ENCODE data around the gene KDM2A. TPM values are rescaled to one million over a fixed set of nuclear protein-coding genes. Genes with fewer than 3 reads are reported as not detected.
A peak's percentile ranks its signal among the peaks of the same experiment; 100 is the strongest.

Gene KDM2A
- total RNA-seq, 2 experiments from 2014 or later: 87.1 to 95.9 TPM

GRCh38 chr11:67098799-67099429 is 20.1 kb upstream of the KDM2A start:
- no peak overlapping the region for H3K4me3 Mint-ChIP-seq
- no peak overlapping the region for H3K27ac Mint-ChIP-seq
- no peak for DNase-seq
- H3K9me3 Mint-ChIP-seq: no peaks in the 10 kb centered on the region
- ChIA-PET CTCF (no interaction called here), POLR2A (no interaction called here)
- H3K4me1 Mint-ChIP-seq: peaks cover 8% of the 10 kb centered on the region
- no peaks in the 10 kb centered on the region for H3K36me3 Mint-ChIP-seq (ENCODE audit: low read depth)
- no peaks in the 10 kb centered on the region for H3K27me3 Mint-ChIP-seq

GRCh38 chr11:67099831-67100324 is 19.2 kb upstream of the KDM2A start:
- Mint-ChIP-seq H3K4me1 (peaks cover 14% of the 10 kb centered on the region), H3K9me3 (no peaks in the 10 kb centered on the region), H3K36me3 (ENCODE audit: low read depth) (no peaks in the 10 kb centered on the region), H3K27ac (no peak overlapping the region), H3K4me3 (no peak overlapping the region), H3K27me3 (no peaks in the 10 kb centered on the region)
- no peak for DNase-seq
- POLR2A ChIA-PET: interaction anchor here (0.7 kb wide), 1 partner anchor 64 kb away, joined by 3 read pairs; no protein-coding TSS in a partner anchor
- CTCF ChIA-PET: interaction anchor here (1.3 kb wide), 1 partner anchor 162 kb away, joined by 3 read pairs; no protein-coding TSS in a partner anchor

- POLR2A ChIA-PET: interaction anchor here (0.6 kb wide), 1 partner anchor 20 kb away, joined by 5 read pairs; no protein-coding TSS in a partner anchor
- DNase-seq: no peak
- H3K4me1 Mint-ChIP-seq: peaks cover 14% of the 10 kb centered on the region
- CTCF ChIA-PET: interaction anchor here (1.0 kb wide), 1 partner anchor 29 kb away, joined by 4 read pairs; no protein-coding TSS in a partner anchor
- no peaks in the 10 kb centered on the region for H3K9me3 Mint-ChIP-seq
- H3K27ac Mint-ChIP-seq: no peak overlapping the region
- no peaks in the 10 kb centered on the region for H3K27me3 Mint-ChIP-seq
- H3K4me3 Mint-ChIP-seq: no peak overlapping the region
- H3K36me3 Mint-ChIP-seq (ENCODE audit: low read depth): no peaks in the 10 kb centered on the region
These were observed 16.4 kb upstream of the KDM2A start for GRCh38 chr11:67102664-67103063.

- POLR2A ChIA-PET: no interaction called here
These were observed 13.1 kb upstream of the KDM2A start for GRCh38 chr11:67105964-67106363.

GRCh38 chr11:67111261-67111660 is 7.8 kb upstream of the KDM2A start:
- POLR2A ChIA-PET: interaction anchor here (1.3 kb wide), 1 partner anchor 29 kb away, joined by 3 read pairs; no protein-coding TSS in a partner anchor
- no peak for DNase-seq
- Mint-ChIP-seq H3K27ac (no peak overlapping the region), H3K9me3 (no peaks in the 10 kb centered on the region), H3K4me3 (no peak overlapping the region), H3K27me3 (peaks cover 9% of the 10 kb centered on the region), H3K36me3 (ENCODE audit: low read depth) (no peaks in the 10 kb centered on the region), H3K4me1 (peaks cover 6% of the 10 kb centered on the region)
- CTCF ChIA-PET: no interaction called here

More at GRCh38 chr11:67105964-67106363, 13.1 kb upstream of the KDM2A start:
- no peak for DNase-seq
- Mint-ChIP-seq H3K4me3 (no peak overlapping the region), H3K9me3 (no peaks in the 10 kb centered on the region), H3K4me1 (peaks cover 10% of the 10 kb centered on the region), H3K27me3 (no peaks in the 10 kb centered on the region), H3K36me3 (ENCODE audit: low read depth) (no peaks in the 10 kb centered on the region), H3K27ac (no peak overlapping the region)
- CTCF ChIA-PET: interaction anchor here (1.3 kb wide), 1 partner anchor 13 kb away, joined by 4 read pairs; the partner anchor contains the start of gene KDM2A

GRCh38 chr11:67113231-67113721 is 5.8 kb upstream of the KDM2A start:
- H3K9me3 Mint-ChIP-seq: no peaks in the 10 kb centered on the region
- CTCF ChIA-PET: no interaction called here
- H3K4me3 Mint-ChIP-seq: no peak overlapping the region
- H3K36me3 Mint-ChIP-seq (ENCODE audit: low read depth): no peaks in the 10 kb centered on the region
- POLR2A ChIA-PET: no interaction called here
- peak overlapping the region; percentile 11 for H3K27ac Mint-ChIP-seq
- H3K4me1 Mint-ChIP-seq: peaks cover 10% of the 10 kb centered on the region
- H3K27me3 Mint-ChIP-seq: peaks cover 11% of the 10 kb centered on the region
- no peak for DNase-seq

DNA sequence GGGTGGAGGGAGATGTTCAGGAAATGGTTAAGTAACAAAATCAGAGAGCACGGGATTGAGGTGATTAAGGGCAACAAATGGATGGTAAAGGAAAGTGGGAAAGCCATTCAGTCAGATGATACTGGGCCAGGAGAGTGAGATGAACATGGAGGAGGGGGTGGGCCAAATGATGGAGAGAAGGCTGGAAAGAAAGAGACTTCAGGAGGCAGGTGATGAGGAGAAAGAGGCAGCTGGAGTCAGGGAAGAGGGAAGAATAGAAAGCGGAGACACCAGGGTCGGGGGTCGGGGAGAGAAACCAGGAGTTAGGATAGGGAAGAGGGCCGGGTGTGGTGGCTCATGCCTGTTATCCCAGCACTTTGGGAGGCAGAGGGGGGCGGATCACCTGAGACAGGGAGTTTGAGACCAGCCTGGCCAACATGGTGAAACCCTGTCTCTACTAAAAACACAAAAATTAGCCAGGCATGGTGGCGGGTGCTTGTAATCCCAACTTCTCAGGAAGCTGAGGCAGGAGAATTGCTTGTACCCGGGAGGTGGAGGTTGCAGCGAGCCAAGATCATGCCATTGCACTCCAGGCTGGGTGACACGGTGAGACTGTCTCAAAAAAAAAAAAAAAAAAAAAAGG is 4.7 kb upstream of the KDM2A start:
- Mint-ChIP-seq H3K27ac (no peak overlapping the region), H3K9me3 (no peaks in the 10 kb centered on the region), H3K4me1 (peaks cover 10% of the 10 kb centered on the region), H3K27me3 (peaks cover 11% of the 10 kb centered on the region), H3K4me3 (no peak overlapping the region), H3K36me3 (ENCODE audit: low read depth) (no peaks in the 10 kb centered on the region)
- DNase-seq: no peak
- CTCF ChIA-PET: no interaction called here
- POLR2A ChIA-PET: no interaction called here

GRCh38 chr11:67116758-67117105 is 2.3 kb upstream of the KDM2A start:
- H3K9me3 Mint-ChIP-seq: no peaks in the 10 kb centered on the region
- CTCF ChIA-PET: interaction anchor here (0.6 kb wide), 1 partner anchor 22 kb away, joined by 3 read pairs; no protein-coding TSS in a partner anchor
- POLR2A ChIA-PET: interaction anchor here (3.7 kb wide), 1 partner anchor 124 kb away, joined by 24 read pairs; no protein-coding TSS in a partner anchor
- H3K27ac Mint-ChIP-seq: no peak overlapping the region
- H3K36me3 Mint-ChIP-seq (ENCODE audit: low read depth): peaks cover 19% of the 10 kb centered on the region
- H3K4me3 Mint-ChIP-seq: no peak overlapping the region
- peaks cover 10% of the 10 kb centered on the region for H3K27me3 Mint-ChIP-seq
- peaks cover 16% of the 10 kb centered on the region for H3K4me1 Mint-ChIP-seq
- no peak for DNase-seq

GRCh38 chr11:67117176-67117575 is 1.9 kb upstream of the KDM2A start:
- no peak for DNase-seq
- Mint-ChIP-seq H3K4me3 (peak overlapping the region; percentile 72), H3K36me3 (ENCODE audit: low read depth) (peaks cover 21% of the 10 kb centered on the region), H3K27ac (peak overlapping the region; percentile 73), H3K4me1 (peaks cover 20% of the 10 kb centered on the region), H3K9me3 (no peaks in the 10 kb centered on the region), H3K27me3 (peaks cover 9% of the 10 kb centered on the region)
- ChIA-PET POLR2A (interaction anchor here (1.0 to 3.7 kb wide), 4 partner anchors 8 to 273 kb away, joined by 3 to 24 read pairs (median 4); partner anchors contain the start of gene ANKRD13D), CTCF (interaction anchor here (0.6 to 2.9 kb wide), 2 partner anchors 23 to 123 kb away, joined by 3 to 11 read pairs; no protein-coding TSS in a partner anchor)

- Mint-ChIP-seq H3K27me3 (peaks cover 9% of the 10 kb centered on the region), H3K4me3 (peak overlapping the region; percentile 72), H3K9me3 (no peaks in the 10 kb centered on the region), H3K4me1 (peaks cover 22% of the 10 kb centered on the region), H3K27ac (peak overlapping the region; percentile 73), H3K36me3 (ENCODE audit: low read depth) (peaks cover 22% of the 10 kb centered on the region)
- POLR2A ChIA-PET: interaction anchor here (1.0 to 3.7 kb wide), 6 partner anchors 8 to 274 kb away, joined by 3 to 24 read pairs (median 4); partner anchors contain the start of gene ANKRD13D
- peak; percentile 44 for DNase-seq
- CTCF ChIA-PET: interaction anchor here (2.9 kb wide), 1 partner anchor 123 kb away, joined by 11 read pairs; no protein-coding TSS in a partner anchor
These were observed 1.3 kb upstream of the KDM2A start for GRCh38 chr11:67117672-67118180.

DNA sequence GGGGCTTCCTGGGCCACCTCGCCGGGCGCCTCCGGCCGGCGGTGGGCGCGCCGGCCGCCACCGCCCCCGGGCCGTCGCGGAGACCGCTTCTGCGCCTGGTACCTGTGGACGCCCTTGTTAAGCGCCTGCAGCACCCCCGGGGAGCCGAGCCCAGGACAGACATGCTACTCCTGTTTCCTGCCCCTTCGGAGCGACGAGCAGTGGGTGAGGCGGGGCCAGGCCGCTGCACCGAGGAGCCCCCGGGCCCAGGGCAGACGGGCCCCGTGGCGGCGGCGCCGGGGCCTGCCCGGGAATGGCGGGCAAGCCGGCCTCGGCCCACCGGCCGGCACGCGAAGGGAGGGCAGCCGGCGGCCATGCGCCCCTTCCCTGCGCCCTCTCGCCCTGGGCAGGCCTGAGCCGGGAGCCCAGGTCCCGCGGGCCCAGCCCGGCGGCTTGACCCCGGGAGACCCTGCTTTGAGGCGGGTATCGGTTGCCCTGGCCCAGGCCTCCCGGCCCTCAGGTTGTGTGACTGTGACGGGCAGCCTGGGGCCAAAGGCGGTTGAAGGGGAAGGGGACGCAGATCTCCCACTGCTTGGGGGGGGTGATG is 789 bp upstream of the KDM2A start:
- ChIA-PET POLR2A (interaction anchor here (1.0 to 3.7 kb wide), 8 partner anchors 9 to 275 kb away, joined by 3 to 24 read pairs (median 4); partner anchors contain the start of gene ANKRD13D), CTCF (interaction anchor here (0.6 to 2.9 kb wide), 7 partner anchors 10 to 199 kb away, joined by 3 to 11 read pairs (median 3); no protein-coding TSS in a partner anchor)
- Mint-ChIP-seq H3K27ac (peak overlapping the region; percentile 80), H3K36me3 (ENCODE audit: low read depth) (peaks cover 27% of the 10 kb centered on the region), H3K4me3 (peak overlapping the region; percentile 77), H3K27me3 (peaks cover 9% of the 10 kb centered on the region), H3K4me1 (peaks cover 26% of the 10 kb centered on the region), H3K9me3 (no peaks in the 10 kb centered on the region)
- peak; percentile 59 for DNase-seq

DNA sequence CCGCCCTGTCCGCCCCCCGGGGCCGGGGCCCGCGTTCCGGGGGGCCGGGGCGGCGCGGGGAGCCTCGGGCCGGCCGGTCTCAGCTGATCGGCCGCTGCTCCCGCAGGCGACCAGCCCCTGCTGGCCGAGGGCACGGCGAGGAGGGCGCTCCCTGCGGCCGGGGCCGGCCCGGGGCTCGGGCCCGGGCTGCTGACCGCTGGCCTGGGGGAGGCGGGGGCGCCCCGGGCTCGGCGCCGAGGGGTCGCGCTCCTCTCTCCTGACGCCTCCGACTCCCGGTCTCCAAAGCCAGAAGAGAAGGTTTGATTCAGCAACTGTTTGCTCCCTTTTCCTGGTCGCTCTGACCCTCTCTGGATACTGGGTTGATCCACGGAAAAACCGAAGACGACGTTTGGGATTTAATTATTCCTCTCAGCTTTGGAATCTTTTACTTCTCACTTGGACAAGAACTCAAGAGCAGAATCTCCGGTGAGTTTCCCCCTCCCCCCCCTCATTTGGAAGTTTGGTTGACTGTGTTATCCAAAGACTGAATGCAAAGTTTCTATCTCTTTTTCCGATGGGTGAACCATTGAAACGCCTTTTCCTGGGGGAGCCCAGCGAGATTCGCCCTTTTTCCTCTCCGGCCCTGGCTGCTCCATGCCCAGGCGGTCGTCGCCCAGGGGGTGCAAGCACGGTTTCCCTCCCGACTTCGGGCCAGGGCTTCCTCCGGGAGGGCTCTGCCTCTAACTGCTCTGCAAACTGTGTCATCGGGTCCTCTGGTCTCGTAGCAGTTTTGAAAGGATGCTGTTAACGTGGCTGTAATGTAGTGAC is 725 bp downstream of the KDM2A start:
- Mint-ChIP-seq H3K27ac (peak overlapping the region; percentile 93), H3K9me3 (no peaks in the 10 kb centered on the region), H3K4me3 (peak overlapping the region; percentile 98), H3K36me3 (ENCODE audit: low read depth) (peaks cover 29% of the 10 kb centered on the region), H3K4me1 (peaks cover 27% of the 10 kb centered on the region), H3K27me3 (peaks cover 5% of the 10 kb centered on the region)
- POLR2A ChIA-PET: interaction anchor here (1.0 to 3.7 kb wide), 4 partner anchors 9 to 197 kb away, joined by 3 to 24 read pairs (median 5); no protein-coding TSS in a partner anchor
- CTCF ChIA-PET: interaction anchor here (0.7 to 2.9 kb wide), 7 partner anchors 8 to 121 kb away, joined by 3 to 11 read pairs (median 5); no protein-coding TSS in a partner anchor
- peak; percentile 46 for DNase-seq

All from activated CD4-positive, alpha-beta memory T cell treated with anti-CD3 and anti-CD28 coated beads, Interleukin-2, amount 10 ng/mL, durations not matched to agents 7 days and 5 days (primary cell).